GM23248 (cell line): ENCODE data around the gene KCNG2.

Experiments
- EZH2 ChIP-seq: fragments of 200-600 bp; sonication (generic); IDR thresholded peaks from 2 replicates; pipeline ENCODE4 v1.6.1; 2018; ENCODE audit warnings: antibody characterized with exemption, mild to moderate bottlenecking; ENCODE audit not compliant: insufficient read depth, poor library complexity, severe bottlenecking
- EZH2phosphoT487 ChIP-seq: fragments of 200-600 bp; sonication (generic); IDR thresholded peaks from 2 replicates; pipeline ENCODE4 v1.6.1; 2018; ENCODE audit warnings: antibody characterized with exemption, moderate library complexity, mild to moderate bottlenecking, low read depth; ENCODE audit not compliant: insufficient read depth

GRCh38 chr18:79784071-79784913, 13.4 kb upstream of the KCNG2 start:
- TF ChIP-seq EZH2 (no peak), EZH2phosphoT487 (no peak)
